ENCODE measurements around the gene CBX8. TPM values are rescaled to one million over a fixed set of nuclear protein-coding genes. Genes with fewer than 3 reads are reported as not detected.

The CBX8 gene
- polyA plus RNA-seq, 3 donors: 0.51 to 2.5 (median 2.5) TPM

DNA sequence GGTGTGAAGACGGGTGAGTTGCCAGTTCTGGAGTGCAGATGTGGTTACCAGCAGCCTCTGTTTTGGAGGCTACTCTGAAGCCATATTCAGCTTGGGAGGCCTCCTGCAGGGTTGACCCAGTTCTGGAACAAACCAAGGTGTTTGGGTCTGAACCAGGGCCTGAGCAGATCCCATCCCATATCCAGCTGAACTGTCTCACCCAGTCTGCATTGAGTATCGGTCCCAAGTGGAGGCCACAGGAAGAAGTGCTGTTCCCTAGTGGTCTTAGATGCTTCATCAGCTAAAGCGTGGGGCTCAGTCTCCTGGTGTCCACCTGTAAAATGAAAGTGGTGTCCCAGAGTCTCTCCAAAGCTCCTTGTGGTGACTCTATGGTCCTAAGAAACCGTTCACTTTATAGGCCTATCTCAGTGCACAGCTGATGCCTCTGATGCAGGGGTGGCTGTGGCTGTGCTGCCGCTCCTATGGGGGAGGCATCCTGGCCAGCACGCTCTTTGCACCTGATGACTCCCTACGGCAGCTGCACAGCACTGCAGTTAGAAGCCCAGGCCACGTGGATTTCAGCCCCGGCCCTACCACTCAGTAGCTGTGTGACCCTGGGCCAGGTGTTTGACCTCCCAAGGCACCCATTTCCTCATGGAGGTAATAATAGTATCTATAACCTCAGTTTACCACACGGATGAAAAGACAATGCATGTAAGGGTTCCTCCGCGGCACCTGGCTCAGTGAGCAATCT is 21.3 kb upstream of the CBX8 start:
- Mint-ChIP-seq H3K9me3 (peaks cover 0 to 15% (median 11%) of the 10 kb centered on the region in 7 donors), H3K36me3 (peaks cover 0 to 12% of the 10 kb centered on the region in 2 donors), H3K4me3 (peak overlapping the region in 1 of 2 donors; percentile 61), H3K27ac (no peak overlapping the region), H3K27me3 (ENCODE audit: low read depth in 3 of 3) (peaks cover 55 to 89% (median 65%) of the 10 kb centered on the region in 3 donors), H3K4me1 (peaks cover 11% of the 10 kb centered on the region)
- H3K36me3 ChIP-seq (replicated peaks in 1 of 2; ENCODE audit: control insufficient read depth in 1 of 2, insufficient read depth in 2 of 2, low read length in 2 of 2): no peaks in the 10 kb centered on the region
- H3K4me2 ChIP-seq (replicated peaks; ENCODE audit: extremely low read depth, low read length, poor library complexity, severe bottlenecking): no peak overlapping the region
- H2AFZ ChIP-seq (ENCODE audit: insufficient read depth, low read depth, low read length, poor library complexity, severe bottlenecking): no peak overlapping the region
- 96% methylated on average over 6 of the region's 12 CpGs for WGBS (ENCODE audit: insufficient coverage)
- H3K79me2 ChIP-seq (ENCODE audit: insufficient read depth, low read length): no peaks in the 10 kb centered on the region
- peaks cover 5% of the 10 kb centered on the region for H4K20me1 ChIP-seq (ENCODE audit: insufficient read depth, low read length)
- H3K4me1 ChIP-seq (ENCODE audit: control insufficient read depth in 1 of 2, insufficient read depth in 2 of 2, low read length in 2 of 2): peaks cover 11 to 12% of the 10 kb centered on the region in 2 donors
- peaks cover 41 to 66% of the 10 kb centered on the region in 2 donors for H3K27me3 ChIP-seq (ENCODE audit: control insufficient read depth in 2 of 2, insufficient read depth in 2 of 2, low read length in 2 of 2)
- intact Hi-C loops (cut with micrococcal nuclease): no loop called here
- no peak for DNase-seq
- H3K9me3 ChIP-seq (replicated peaks in 1 of 2; ENCODE audit: control insufficient read depth in 1 of 2, insufficient read depth in 1 of 2, low read length in 2 of 2): peaks cover 0 to 16% of the 10 kb centered on the region in 2 donors
- TF ChIP-seq, protein P1, sequence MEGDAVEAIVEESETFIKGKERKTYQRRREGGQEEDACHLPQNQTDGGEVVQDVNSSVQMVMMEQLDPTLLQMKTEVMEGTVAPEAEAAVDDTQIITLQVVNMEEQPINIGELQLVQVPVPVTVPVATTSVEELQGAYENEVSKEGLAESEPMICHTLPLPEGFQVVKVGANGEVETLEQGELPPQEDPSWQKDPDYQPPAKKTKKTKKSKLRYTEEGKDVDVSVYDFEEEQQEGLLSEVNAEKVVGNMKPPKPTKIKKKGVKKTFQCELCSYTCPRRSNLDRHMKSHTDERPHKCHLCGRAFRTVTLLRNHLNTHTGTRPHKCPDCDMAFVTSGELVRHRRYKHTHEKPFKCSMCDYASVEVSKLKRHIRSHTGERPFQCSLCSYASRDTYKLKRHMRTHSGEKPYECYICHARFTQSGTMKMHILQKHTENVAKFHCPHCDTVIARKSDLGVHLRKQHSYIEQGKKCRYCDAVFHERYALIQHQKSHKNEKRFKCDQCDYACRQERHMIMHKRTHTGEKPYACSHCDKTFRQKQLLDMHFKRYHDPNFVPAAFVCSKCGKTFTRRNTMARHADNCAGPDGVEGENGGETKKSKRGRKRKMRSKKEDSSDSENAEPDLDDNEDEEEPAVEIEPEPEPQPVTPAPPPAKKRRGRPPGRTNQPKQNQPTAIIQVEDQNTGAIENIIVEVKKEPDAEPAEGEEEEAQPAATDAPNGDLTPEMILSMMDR (IDR thresholded peaks at IDR 0.05): no peak
- H3K27ac ChIP-seq (ENCODE audit: low read depth in 1 of 2, low read length in 2 of 2): no peak overlapping the region
- H3K4me3 ChIP-seq (replicated peaks in 1 of 3; ENCODE audit: low read depth in 2 of 3, low read length in 3 of 3): no peak overlapping the region
- no peak overlapping the region for H3K9ac ChIP-seq (ENCODE audit: insufficient read depth, low read length, poor library complexity, severe bottlenecking)

DNA sequence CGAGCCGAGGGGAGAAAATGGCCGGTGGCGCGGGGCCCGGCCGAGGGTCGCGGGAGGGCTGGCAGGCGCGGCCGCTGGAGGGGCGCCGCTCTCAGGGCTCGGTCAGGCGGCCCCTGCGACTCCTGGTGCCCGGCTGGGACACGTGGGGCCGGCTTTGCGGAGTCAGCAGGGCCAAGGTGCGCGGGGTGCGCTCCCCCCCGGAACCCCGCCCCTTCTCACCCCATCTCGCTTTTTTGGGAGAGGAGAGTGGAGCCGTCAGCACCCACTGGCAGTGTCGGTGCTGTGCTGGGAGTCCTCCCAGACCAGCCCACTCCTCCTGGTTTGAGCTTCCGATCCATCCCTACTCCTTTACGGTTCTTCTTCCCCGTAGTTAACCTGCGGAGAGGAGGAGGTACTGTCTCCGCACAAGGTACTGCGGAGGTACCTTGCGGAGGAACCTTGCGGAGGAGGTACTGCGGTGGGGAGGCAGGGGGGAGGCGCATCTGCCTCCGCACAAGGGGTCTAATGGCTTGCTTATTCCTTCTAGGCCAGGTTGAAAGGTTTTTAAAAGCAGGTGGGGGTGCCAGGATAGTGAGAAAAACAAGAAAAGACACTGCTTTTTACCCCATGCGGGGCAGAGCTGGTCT is 19.1 kb upstream of the CBX8 start:
- Histone ChIP-seq H3K27me3 (ENCODE audit: control insufficient read depth in 2 of 2, insufficient read depth in 2 of 2, low read length in 2 of 2) (peaks cover 62 to 84% of the 10 kb centered on the region in 2 donors), H3K36me3 (replicated peaks in 1 of 2; ENCODE audit: control insufficient read depth in 1 of 2, insufficient read depth in 2 of 2, low read length in 2 of 2) (no peaks in the 10 kb centered on the region), H4K20me1 (ENCODE audit: insufficient read depth, low read length) (peaks cover 16% of the 10 kb centered on the region), H3K4me1 (ENCODE audit: control insufficient read depth in 1 of 2, insufficient read depth in 2 of 2, low read length in 2 of 2) (peaks cover 26 to 34% of the 10 kb centered on the region in 2 donors), H3K9ac (ENCODE audit: insufficient read depth, low read length, poor library complexity, severe bottlenecking) (no peak overlapping the region), H3K9me3 (replicated peaks in 1 of 2; ENCODE audit: control insufficient read depth in 1 of 2, insufficient read depth in 1 of 2, low read length in 2 of 2) (peaks cover 4 to 30% of the 10 kb centered on the region in 2 donors), H3K79me2 (ENCODE audit: insufficient read depth, low read length) (no peaks in the 10 kb centered on the region), H2AFZ (ENCODE audit: insufficient read depth, low read depth, low read length, poor library complexity, severe bottlenecking) (no peak overlapping the region), H3K27ac (ENCODE audit: low read depth in 1 of 2, low read length in 2 of 2) (no peak overlapping the region), H3K4me3 (replicated peaks in 1 of 3; ENCODE audit: low read depth in 2 of 3, low read length in 3 of 3) (no peak overlapping the region), H3K4me2 (replicated peaks; ENCODE audit: extremely low read depth, low read length, poor library complexity, severe bottlenecking) (no peak overlapping the region)
- Mint-ChIP-seq H3K9me3 (peaks cover 0 to 28% (median 21%) of the 10 kb centered on the region in 7 donors), H3K27me3 (ENCODE audit: low read depth in 3 of 3) (peaks cover 67 to 94% (median 73%) of the 10 kb centered on the region in 3 donors), H3K36me3 (peaks cover 3 to 17% of the 10 kb centered on the region in 2 donors), H3K4me3 (peak overlapping the region in 1 of 2 donors; percentile 81), H3K27ac (no peak overlapping the region), H3K4me1 (peaks cover 24% of the 10 kb centered on the region)
- DNase-seq: no peak
- 36% methylated on average over 30 of the region's 41 CpGs for WGBS (ENCODE audit: insufficient coverage)
- intact Hi-C loops (cut with micrococcal nuclease): no loop called here
- TF ChIP-seq, protein P1 (IDR thresholded peaks at IDR 0.05): no peak
